ENCODE measurements around the gene LRRTM2.

DNA sequence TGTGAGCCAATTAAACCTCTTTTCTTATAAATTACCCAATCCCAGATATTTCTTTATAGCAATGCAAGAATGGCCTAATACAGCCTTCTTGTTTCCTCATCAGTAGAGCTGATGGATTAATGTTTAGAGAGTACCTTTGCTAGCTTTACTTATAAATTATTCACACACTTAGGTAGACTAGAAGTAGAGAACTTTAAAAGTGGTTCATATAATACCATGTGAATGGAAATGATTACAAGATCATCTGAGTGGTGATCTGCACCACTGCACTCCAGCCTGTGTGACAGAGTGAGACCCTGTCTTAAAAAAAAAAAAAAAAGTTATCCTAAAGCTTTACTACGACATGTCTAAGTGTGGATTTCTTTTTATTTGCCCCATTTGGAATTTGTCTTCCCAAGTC is 23.2 kb upstream of the LRRTM2 start:
- TF ChIP-seq, protein P1, sequence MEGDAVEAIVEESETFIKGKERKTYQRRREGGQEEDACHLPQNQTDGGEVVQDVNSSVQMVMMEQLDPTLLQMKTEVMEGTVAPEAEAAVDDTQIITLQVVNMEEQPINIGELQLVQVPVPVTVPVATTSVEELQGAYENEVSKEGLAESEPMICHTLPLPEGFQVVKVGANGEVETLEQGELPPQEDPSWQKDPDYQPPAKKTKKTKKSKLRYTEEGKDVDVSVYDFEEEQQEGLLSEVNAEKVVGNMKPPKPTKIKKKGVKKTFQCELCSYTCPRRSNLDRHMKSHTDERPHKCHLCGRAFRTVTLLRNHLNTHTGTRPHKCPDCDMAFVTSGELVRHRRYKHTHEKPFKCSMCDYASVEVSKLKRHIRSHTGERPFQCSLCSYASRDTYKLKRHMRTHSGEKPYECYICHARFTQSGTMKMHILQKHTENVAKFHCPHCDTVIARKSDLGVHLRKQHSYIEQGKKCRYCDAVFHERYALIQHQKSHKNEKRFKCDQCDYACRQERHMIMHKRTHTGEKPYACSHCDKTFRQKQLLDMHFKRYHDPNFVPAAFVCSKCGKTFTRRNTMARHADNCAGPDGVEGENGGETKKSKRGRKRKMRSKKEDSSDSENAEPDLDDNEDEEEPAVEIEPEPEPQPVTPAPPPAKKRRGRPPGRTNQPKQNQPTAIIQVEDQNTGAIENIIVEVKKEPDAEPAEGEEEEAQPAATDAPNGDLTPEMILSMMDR (IDR thresholded peaks at IDR 0.05) = no peak
- TF ChIP-seq EP300 (IDR thresholded peaks at IDR 0.05) (no peak), POLR2A (IDR thresholded peaks at IDR 0.05) (no peak), POLR2AphosphoS5 (IDR thresholded peaks at IDR 0.05) (no peak)

Data from sigmoid colon (tissue), 4 donors.